GM10248 (cell line): ENCODE measurements around the gene NYAP2.

Experiments used
- CTCF ChIA-PET: fragments of 300-600 bp; sonication (Branson Sonifier 250); formaldehyde crosslinking; extraction: SDS; loops from one replicate; lab custom pipeline; 2021; ENCODE audit warnings: antibody characterized with exemption; lab: Yijun Ruan, JAX
- POLR2A ChIA-PET: fragments of 350-650 bp; sonication (Branson Sonifier 250); formaldehyde crosslinking; extraction: SDS; loops from one replicate; lab custom pipeline; 2020; ENCODE audit warnings: antibody characterized with exemption; lab: Yijun Ruan, JAX
- DNase-seq: peaks from one replicate; pipeline ENCODE4 v3.0.0; 2012; ENCODE audit errors: extremely low spot score
- TF ChIP-seq, protein P1 (sequence below): IDR thresholded peaks from 2 replicates; pipeline ENCODE4 v1.5.1; 2012; ENCODE audit warnings: mild to moderate bottlenecking, low read depth; ENCODE audit errors: extremely low read depth, missing control alignments, control extremely low read depth

The NYAP2 gene

DNA sequence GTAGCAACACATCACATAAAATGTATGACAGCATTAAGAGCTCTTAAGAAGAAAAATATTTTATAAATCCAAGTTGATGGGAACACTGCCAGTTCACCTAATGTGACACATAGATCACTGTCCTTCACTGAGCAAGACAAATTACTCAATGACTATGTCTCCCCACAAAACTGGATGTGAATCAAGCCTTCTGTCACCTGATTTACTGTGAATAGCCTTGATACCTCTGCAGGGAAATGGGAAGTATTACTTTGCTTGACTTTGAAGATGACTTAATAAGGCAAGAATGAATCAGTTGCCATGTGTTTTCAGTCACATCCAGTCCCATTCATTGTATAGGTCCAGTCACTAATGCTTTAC is 94.6 kb downstream of the NYAP2 start:
- no peak for DNase-seq
- CTCF ChIA-PET, result interaction anchor here (1.3 to 1.6 kb wide), 2 partner anchors 16 to 1744 kb away, joined by 3 read pairs; no protein-coding TSS in a partner anchor
- POLR2A ChIA-PET, result no interaction called here
- TF ChIP-seq, protein P1, sequence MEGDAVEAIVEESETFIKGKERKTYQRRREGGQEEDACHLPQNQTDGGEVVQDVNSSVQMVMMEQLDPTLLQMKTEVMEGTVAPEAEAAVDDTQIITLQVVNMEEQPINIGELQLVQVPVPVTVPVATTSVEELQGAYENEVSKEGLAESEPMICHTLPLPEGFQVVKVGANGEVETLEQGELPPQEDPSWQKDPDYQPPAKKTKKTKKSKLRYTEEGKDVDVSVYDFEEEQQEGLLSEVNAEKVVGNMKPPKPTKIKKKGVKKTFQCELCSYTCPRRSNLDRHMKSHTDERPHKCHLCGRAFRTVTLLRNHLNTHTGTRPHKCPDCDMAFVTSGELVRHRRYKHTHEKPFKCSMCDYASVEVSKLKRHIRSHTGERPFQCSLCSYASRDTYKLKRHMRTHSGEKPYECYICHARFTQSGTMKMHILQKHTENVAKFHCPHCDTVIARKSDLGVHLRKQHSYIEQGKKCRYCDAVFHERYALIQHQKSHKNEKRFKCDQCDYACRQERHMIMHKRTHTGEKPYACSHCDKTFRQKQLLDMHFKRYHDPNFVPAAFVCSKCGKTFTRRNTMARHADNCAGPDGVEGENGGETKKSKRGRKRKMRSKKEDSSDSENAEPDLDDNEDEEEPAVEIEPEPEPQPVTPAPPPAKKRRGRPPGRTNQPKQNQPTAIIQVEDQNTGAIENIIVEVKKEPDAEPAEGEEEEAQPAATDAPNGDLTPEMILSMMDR, result no peak

DNA sequence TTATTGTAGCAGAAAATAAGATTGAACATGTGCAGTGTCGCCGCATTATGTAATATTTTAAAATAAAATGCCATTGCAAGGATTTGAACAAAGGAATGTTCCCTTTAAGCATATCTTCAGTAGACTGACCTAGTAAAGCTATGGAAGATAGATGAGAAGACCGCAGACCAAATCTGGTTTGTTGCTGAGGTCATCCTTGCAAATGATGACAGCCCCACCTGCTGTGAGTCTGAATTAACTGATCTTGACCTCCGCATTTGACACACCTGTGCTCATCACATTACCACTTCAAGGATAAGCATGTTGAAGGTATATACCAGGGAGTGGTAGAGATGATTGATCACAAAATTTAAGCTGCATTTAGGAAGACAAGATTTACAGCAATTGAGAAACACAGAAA is 96.2 kb downstream of the NYAP2 start:
- DNase-seq, result no peak
- CTCF ChIA-PET, result interaction anchor here (0.7 to 1.7 kb wide), 2 partner anchors 9 to 10 kb away, joined by 3 to 4 read pairs; no protein-coding TSS in a partner anchor
- POLR2A ChIA-PET, result no interaction called here
- TF ChIP-seq, protein P1, result no peak

DNA sequence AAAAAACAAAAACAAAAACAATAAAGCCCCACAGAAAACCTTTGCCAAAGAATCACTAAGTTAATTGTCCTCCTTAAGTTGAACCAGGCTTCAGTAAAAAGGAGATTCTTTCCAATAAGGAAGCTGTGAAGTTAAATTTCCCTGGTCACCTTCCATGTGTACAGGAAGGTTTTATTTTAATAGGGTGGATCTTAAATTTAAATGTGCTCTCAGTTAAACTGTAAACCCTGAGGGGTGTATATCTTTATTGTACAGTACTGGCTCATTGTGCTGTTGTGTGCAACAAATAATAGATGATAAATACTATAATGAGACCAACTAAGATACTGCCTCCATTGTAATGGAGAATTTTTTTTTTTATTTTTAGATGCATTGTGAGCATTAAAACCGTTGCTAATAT is 97.1 kb downstream of the NYAP2 start:
- POLR2A ChIA-PET, result no interaction called here
- DNase-seq, result no peak
- TF ChIP-seq, protein P1, result no peak
- CTCF ChIA-PET, result interaction anchor here (0.7 to 1.7 kb wide), 2 partner anchors 9 to 10 kb away, joined by 3 to 4 read pairs; no protein-coding TSS in a partner anchor

DNA sequence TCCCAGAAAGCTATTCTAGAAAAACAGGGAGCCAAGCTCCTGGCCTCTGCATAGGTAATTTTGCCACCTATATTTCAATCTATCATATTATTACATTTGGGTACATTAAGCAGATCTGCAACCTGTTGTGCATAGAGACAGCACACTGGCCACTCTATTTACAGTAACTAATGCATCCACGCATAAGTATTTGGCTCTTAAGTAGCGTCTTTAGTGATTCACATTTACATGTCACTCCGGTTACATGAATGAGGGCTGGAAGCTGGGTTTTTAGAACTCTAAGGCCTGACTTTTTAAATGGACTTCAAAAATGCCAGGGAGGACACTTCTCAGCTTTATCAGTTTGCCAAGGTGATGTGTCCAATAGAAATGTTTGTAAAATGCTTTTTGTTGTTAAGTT is 97.7 kb downstream of the NYAP2 start:
- DNase-seq, result no peak
- TF ChIP-seq, protein P1, result no peak
- POLR2A ChIA-PET, result no interaction called here
- CTCF ChIA-PET, result no interaction called here

DNA sequence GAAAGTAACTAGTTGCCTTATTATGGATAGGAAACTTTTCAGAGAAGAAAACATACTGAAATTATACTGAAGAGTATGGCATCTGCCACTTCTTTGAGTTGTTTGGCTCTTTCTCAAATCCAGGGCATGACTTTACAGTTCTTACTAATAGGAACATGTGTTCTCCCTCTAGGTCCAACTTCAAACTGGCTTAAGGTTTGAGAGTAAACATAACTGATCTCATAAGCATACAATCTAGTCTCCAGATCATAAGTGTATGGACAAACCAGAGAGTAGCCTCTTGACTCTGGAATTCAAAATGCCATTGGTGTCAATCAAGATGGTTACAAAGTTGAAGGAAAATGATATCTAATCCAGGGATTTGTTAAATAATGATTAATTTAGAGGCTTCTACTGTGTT is 101.5 kb downstream of the NYAP2 start:
- TF ChIP-seq, protein P1, result no peak
- no peak for DNase-seq
- CTCF ChIA-PET, result interaction anchor here (1.3 kb wide), 1 partner anchor 17 kb away, joined by 5 read pairs; no protein-coding TSS in a partner anchor
- POLR2A ChIA-PET, result no interaction called here

DNA sequence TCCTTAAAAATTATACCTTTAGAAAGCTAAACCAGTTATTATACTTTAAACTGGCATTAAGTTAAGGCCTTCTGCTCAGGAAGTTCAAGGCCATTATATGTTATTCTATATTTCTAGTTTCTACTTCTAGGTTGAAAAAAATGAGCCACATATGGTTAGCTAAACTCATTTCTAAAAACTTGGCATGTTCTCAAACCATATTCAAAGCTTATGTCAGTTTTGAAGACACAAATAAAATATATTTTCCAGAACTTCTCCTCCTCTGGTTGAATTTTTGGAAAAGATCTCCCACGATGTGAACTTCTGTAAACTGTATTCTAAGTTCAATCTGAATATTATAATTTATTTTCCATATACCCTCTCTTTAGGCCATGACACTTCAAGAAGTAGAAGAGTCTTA is 103.5 kb downstream of the NYAP2 start:
- TF ChIP-seq, protein P1, result no peak
- DNase-seq, result no peak
- CTCF ChIA-PET, result interaction anchor here (1.5 kb wide), 1 partner anchor 11 kb away, joined by 4 read pairs; no protein-coding TSS in a partner anchor
- POLR2A ChIA-PET, result no interaction called here
